NCI-H446 (cell line): ENCODE results near the gene MUC7.
A peak's percentile ranks its signal among the peaks of the same experiment; 100 is the strongest.
"Not testable (repeated sequence)": the region's sequence is repeated elsewhere in the genome, so short reads cannot be mapped to it uniquely, and the experiment has no call there.

Experiments
- DNase-seq, 2 experiments: peaks; one replicate each; lab custom pipeline; 2025; lab: John Stamatoyannopoulos, UW

Gene MUC7

GRCh38 chr4:70471897-70472296, at the start of gene MUC7:
TSS of gene MUC7 (plus strand) at chr4:70472197. CDS start at chr4:70474022, 1,825 bp downstream.
- no peak for DNase-seq

GRCh38 chr4:70425306-70425705, 46.7 kb upstream of the MUC7 start:
- DNase-seq: no peak

GRCh38 chr4:70426789-70427188, 45.2 kb upstream of the MUC7 start:
- DNase-seq: no peak

- DNase-seq: no peak
Measured at GRCh38 chr4:70437197-70437596, 34.8 kb upstream of the MUC7 start.

GRCh38 chr4:70442474-70442873, 29.5 kb upstream of the MUC7 start:
- DNase-seq: no peak

GRCh38 chr4:70443329-70443728, 28.7 kb upstream of the MUC7 start:
- DNase-seq: no peak

- no peak for DNase-seq
Measured at GRCh38 chr4:70449220-70449619, 22.8 kb upstream of the MUC7 start.

GRCh38 chr4:70452946-70453345, 19.1 kb upstream of the MUC7 start:
- DNase-seq: no peak

- DNase-seq: no peak
Measured at GRCh38 chr4:70463335-70463734, 8.7 kb upstream of the MUC7 start.

GRCh38 chr4:70473679-70474078, 1.7 kb downstream of the MUC7 start:
- no peak for DNase-seq

- no peak for DNase-seq
Measured at GRCh38 chr4:70488748-70489147, 16.8 kb downstream of the MUC7 start.

- DNase-seq: no peak
Measured at GRCh38 chr4:70496231-70496630, 24.2 kb downstream of the MUC7 start.

- not testable (repeated sequence) for DNase-seq
Measured at GRCh38 chr4:70501838-70502237, 29.8 kb downstream of the MUC7 start.

- no peak for DNase-seq
Measured at GRCh38 chr4:70504733-70505132, 32.7 kb downstream of the MUC7 start.

GRCh38 chr4:70505151-70505748, 33.3 kb downstream of the MUC7 start:
- DNase-seq: peak in 1 of 2 experiments; percentile 67

GRCh38 chr4:70508801-70509200, 36.8 kb downstream of the MUC7 start:
- no peak for DNase-seq

- no peak for DNase-seq
Measured at GRCh38 chr4:70511365-70511764, 39.4 kb downstream of the MUC7 start.

GRCh38 chr4:70515367-70516250, 43.6 kb downstream of the MUC7 start:
- DNase-seq: no peak

GRCh38 chr4:70518269-70518668, 46.3 kb downstream of the MUC7 start, which contains the start of gene AMTN:
TSS of gene AMTN (plus strand) at chr4:70518569. CDS start at chr4:70518778, 209 bp downstream.
- no peak for DNase-seq

GRCh38 chr4:70518716-70519115, 46.7 kb downstream of the MUC7 start:
- DNase-seq: no peak

- no peak for DNase-seq
Measured at GRCh38 chr4:70522626-70523025, 50.6 kb downstream of the MUC7 start.

- no peak for DNase-seq
Measured at GRCh38 chr4:70530997-70531396, 59.0 kb downstream of the MUC7 start.

- DNase-seq: no peak
Measured at GRCh38 chr4:70531981-70532380, 60.0 kb downstream of the MUC7 start.
